ENCODE measurements around the gene TXNRD1. TPM values are rescaled to one million over a fixed set of nuclear protein-coding genes. Genes with fewer than 3 reads are reported as not detected.

The TXNRD1 gene
- total RNA-seq, 1 donor, result 502 TPM

GRCh38 chr12:104232609-104233280 lies 17.2 kb downstream of the TXNRD1 start:
- Histone ChIP-seq H3K4me2 (ENCODE audit: insufficient read depth, low read length) (no peak overlapping the region), H3K79me2 (ENCODE audit: insufficient read depth, low read length) (no peaks in the 10 kb centered on the region), H3K4me1 (ENCODE audit: insufficient read depth, low read length) (no peaks in the 10 kb centered on the region), H3K27ac (ENCODE audit: low read depth, low read length) (no peak overlapping the region), H3K9me3 (ENCODE audit: low read depth, low read length) (peaks cover 14% of the 10 kb centered on the region), H3K4me3 (ENCODE audit: insufficient read depth, low read length) (no peak overlapping the region), H3K36me3 (ENCODE audit: insufficient read depth, low read length) (no peaks in the 10 kb centered on the region), H2AFZ (ENCODE audit: low read length) (no peak overlapping the region), H4K20me1 (ENCODE audit: insufficient read depth, low read length) (no peaks in the 10 kb centered on the region), H3K27me3 (ENCODE audit: insufficient read depth, low read length) (no peaks in the 10 kb centered on the region)
- DNase-seq (ENCODE audit: insufficient read length, low spot score, missing footprints), result no peak
- TF ChIP-seq CTCF (IDR thresholded peaks at IDR 0.05; ENCODE audit: extremely low read depth, low read depth, low read length), result no peak

GRCh38 chr12:104234926-104235499 lies 19.4 kb downstream of the TXNRD1 start:
- H2AFZ ChIP-seq (ENCODE audit: low read length), result no peak overlapping the region
- no peaks in the 10 kb centered on the region for H3K79me2 ChIP-seq (ENCODE audit: insufficient read depth, low read length)
- no peaks in the 10 kb centered on the region for H3K36me3 ChIP-seq (ENCODE audit: insufficient read depth, low read length)
- no peaks in the 10 kb centered on the region for H4K20me1 ChIP-seq (ENCODE audit: insufficient read depth, low read length)
- H3K27me3 ChIP-seq (ENCODE audit: insufficient read depth, low read length), result no peaks in the 10 kb centered on the region
- DNase-seq (ENCODE audit: insufficient read length, low spot score, missing footprints), result no peak
- no peak overlapping the region for H3K4me3 ChIP-seq (ENCODE audit: insufficient read depth, low read length)
- H3K9me3 ChIP-seq (ENCODE audit: low read depth, low read length), result peaks cover 14% of the 10 kb centered on the region
- H3K4me2 ChIP-seq (ENCODE audit: insufficient read depth, low read length), result no peak overlapping the region
- H3K27ac ChIP-seq (ENCODE audit: low read depth, low read length), result no peak overlapping the region
- TF ChIP-seq CTCF (IDR thresholded peaks at IDR 0.05; ENCODE audit: extremely low read depth, low read depth, low read length), result no peak
- no peaks in the 10 kb centered on the region for H3K4me1 ChIP-seq (ENCODE audit: insufficient read depth, low read length)

GRCh38 chr12:104237930-104238329 lies 22.4 kb downstream of the TXNRD1 start:
- Histone ChIP-seq H3K79me2 (ENCODE audit: insufficient read depth, low read length) (no peaks in the 10 kb centered on the region), H3K36me3 (ENCODE audit: insufficient read depth, low read length) (no peaks in the 10 kb centered on the region), H3K27ac (ENCODE audit: low read depth, low read length) (no peak overlapping the region), H3K4me3 (ENCODE audit: insufficient read depth, low read length) (no peak overlapping the region), H3K27me3 (ENCODE audit: insufficient read depth, low read length) (no peaks in the 10 kb centered on the region), H2AFZ (ENCODE audit: low read length) (no peak overlapping the region), H3K4me2 (ENCODE audit: insufficient read depth, low read length) (no peak overlapping the region), H4K20me1 (ENCODE audit: insufficient read depth, low read length) (no peaks in the 10 kb centered on the region), H3K4me1 (ENCODE audit: insufficient read depth, low read length) (no peaks in the 10 kb centered on the region), H3K9me3 (ENCODE audit: low read depth, low read length) (peaks cover 4% of the 10 kb centered on the region)
- no peak for DNase-seq (ENCODE audit: insufficient read length, low spot score, missing footprints)
- no peak for TF ChIP-seq CTCF (IDR thresholded peaks at IDR 0.05; ENCODE audit: extremely low read depth, low read depth, low read length)

- Histone ChIP-seq H3K27me3 (ENCODE audit: insufficient read depth, low read length) (no peaks in the 10 kb centered on the region), H4K20me1 (ENCODE audit: insufficient read depth, low read length) (no peaks in the 10 kb centered on the region), H3K4me3 (ENCODE audit: insufficient read depth, low read length) (no peak overlapping the region), H3K79me2 (ENCODE audit: insufficient read depth, low read length) (no peaks in the 10 kb centered on the region), H2AFZ (ENCODE audit: low read length) (no peak overlapping the region), H3K4me2 (ENCODE audit: insufficient read depth, low read length) (no peak overlapping the region), H3K9me3 (ENCODE audit: low read depth, low read length) (no peaks in the 10 kb centered on the region), H3K4me1 (ENCODE audit: insufficient read depth, low read length) (no peaks in the 10 kb centered on the region), H3K36me3 (ENCODE audit: insufficient read depth, low read length) (no peaks in the 10 kb centered on the region), H3K27ac (ENCODE audit: low read depth, low read length) (no peak overlapping the region)
- no peak for TF ChIP-seq CTCF (IDR thresholded peaks at IDR 0.05; ENCODE audit: extremely low read depth, low read depth, low read length)
- no peak for DNase-seq (ENCODE audit: insufficient read length, low spot score, missing footprints)
Measured at GRCh38 chr12:104242546-104243206, 27.1 kb downstream of the TXNRD1 start.

Data from osteoblast (primary cell).